Body of pancreas (tissue), 4 donors: ENCODE data around the gene PTPRN2. TPM values are rescaled to one million over a fixed set of nuclear protein-coding genes. Genes with fewer than 3 reads are reported as not detected.
A peak's percentile ranks its signal among the peaks of the same experiment; 100 is the strongest.

Experiments used
- ATAC-seq: fragments of 150-250 bp; one replicate; pipeline ENCODE4 v1.9.1; 2016
- DNase-seq, 4 donors: peaks; one replicate each; pipeline ENCODE4 v3.0.0-alpha.2; 2019
- H3K27ac ChIP-seq, 4 donors: fragments of 200-600 bp; sonication (generic); 1 replicate in 3 of 4; 2 replicates in 1 of 4; pipeline versions ENCODE4 v1.5.1 to v1.6.1; 2016 to 2019; ENCODE audit warnings: mild to moderate bottlenecking in 1 of 4, mixed read lengths in 1 of 4, moderate library complexity in 1 of 4
- H3K27me3 ChIP-seq, 2 donors: fragments of 200-600 bp; sonication (generic); one replicate each; pipeline ENCODE4 v1.6.0; 2016; ENCODE audit warnings: mild to moderate bottlenecking in 1 of 2
- H3K36me3 ChIP-seq, 2 donors: fragments of 200-600 bp; sonication (generic); replicated peaks in 1 of 2; 2 replicates each; pipeline ENCODE4 v1.5.1; 2016; ENCODE audit warnings: low read depth in 2 of 2; ENCODE audit not compliant: insufficient read depth in 1 of 2
- H3K4me1 ChIP-seq: fragments of 200-600 bp; sonication (generic); one replicate; pipeline ENCODE4 v1.6.0; 2016
- H3K4me3 ChIP-seq, 2 donors: fragments of 200-600 bp; sonication (generic); 1 replicate in 1 of 2; 2 replicates in 1 of 2; pipeline ENCODE4 v1.5.1; 2016 to 2019
- H3K9me3 ChIP-seq, 3 donors: fragments of 200-600 bp; sonication (generic); 1 replicate in 2 of 3; 2 replicates in 1 of 3; pipeline ENCODE4 v1.5.1; 2016
- CTCF ChIP-seq, 7 experiments: fragments of 450-650 bp in 4 of 7; fragments of 200-600 bp in 3 of 7; sonication (generic) in 3 of 7; IDR thresholded peaks; one replicate each; pipeline ENCODE4 v1.5.1; 2016 to 2019; ENCODE audit warnings: antibody characterized with exemption in 7 of 7
- POLR2A ChIP-seq, 3 donors: fragments of 450-650 bp; IDR thresholded peaks; one replicate each; pipeline ENCODE4 v1.6.1; 2016; ENCODE audit warnings: antibody characterized with exemption in 3 of 3, mild to moderate bottlenecking in 2 of 3
- WGBS, 2 donors: methylation state at CpG; one replicate each; pipeline ENCODE4 v1.1.5; 2017; 5-methylcytosine and 5-hydroxymethylcytosine counted together
- intact Hi-C: fragments of 100-400 bp; cut with DNase I; formaldehyde crosslinking; loops from one replicate; pipeline ENCODE4 v1.15.1; 2023
- total RNA-seq, 2 donors: library from RNA; depleted of rRNA; stranded (reverse); fragments of >200 nt; gene quantifications; one replicate each; pipeline ENCODE4 v1.1.0, GENCODE V29; 2016

The PTPRN2 gene
- total RNA-seq, 2 donors from 2014 or later, result 31.6 to 76.1 TPM

GRCh38 chr7:158395349-158395748 lies 192.3 kb downstream of the PTPRN2 start:
- Histone ChIP-seq H3K27ac (no peak overlapping the region), H3K9me3 (peaks cover 0 to 4% (median 0%) of the 10 kb centered on the region in 3 donors), H3K36me3 (no peaks in the 10 kb centered on the region), H3K27me3 (no peaks in the 10 kb centered on the region), H3K4me3 (no peak overlapping the region), H3K4me1 (peaks cover 7% of the 10 kb centered on the region)
- WGBS, 2 donors, result 91 to 100% methylated on average over 1 to 7 of the region's 46 CpGs
- ATAC-seq, result no peak
- intact Hi-C loops, result no loop called here
- no peak for DNase-seq
- no peak for TF ChIP-seq CTCF (IDR thresholded peaks at IDR 0.05)
- TF ChIP-seq POLR2A (IDR thresholded peaks at IDR 0.05), result no peak

- ATAC-seq, result no peak
- Histone ChIP-seq H3K27me3 (no peaks in the 10 kb centered on the region), H3K4me1 (peaks cover 7% of the 10 kb centered on the region), H3K4me3 (no peak overlapping the region), H3K9me3 (peaks cover 0 to 4% (median 0%) of the 10 kb centered on the region in 3 donors), H3K36me3 (no peaks in the 10 kb centered on the region), H3K27ac (no peak overlapping the region)
- peak; percentile 41 to 61 (median 53) for DNase-seq
- 23 to 32% methylated on average over 7 to 13 of the region's 25 CpGs for WGBS, 2 donors
- intact Hi-C loops, result no loop called here
- TF ChIP-seq CTCF (IDR thresholded peaks at IDR 0.05) (peak; percentile 46 to 79 (median 62)), POLR2A (IDR thresholded peaks at IDR 0.05) (no peak)
Observed at GRCh38 chr7:158394936-158395335, 192.7 kb downstream of the PTPRN2 start.

GRCh38 chr7:158393926-158394625 lies 193.5 kb downstream of the PTPRN2 start:
- TF ChIP-seq CTCF (IDR thresholded peaks at IDR 0.05) (no peak), POLR2A (IDR thresholded peaks at IDR 0.05) (no peak)
- no peak overlapping the region for H3K4me3 ChIP-seq
- intact Hi-C loops, result no loop called here
- H3K4me1 ChIP-seq, result peaks cover 7% of the 10 kb centered on the region
- H3K9me3 ChIP-seq, result peaks cover 0 to 3% (median 0%) of the 10 kb centered on the region in 3 donors
- H3K27ac ChIP-seq, result no peak overlapping the region
- DNase-seq (no peak), ATAC-seq (no peak)
- H3K27me3 ChIP-seq, result no peaks in the 10 kb centered on the region
- 61 to 73% methylated on average over 13 to 16 of the region's 16 CpGs for WGBS, 2 donors
- H3K36me3 ChIP-seq, result no peaks in the 10 kb centered on the region

- intact Hi-C loops, result no loop called here
- ATAC-seq (no peak), DNase-seq (peak in 1 of 4 donors; percentile 15)
- TF ChIP-seq CTCF (IDR thresholded peaks at IDR 0.05), result no peak
- no peak for TF ChIP-seq POLR2A (IDR thresholded peaks at IDR 0.05)
- H3K9me3 ChIP-seq, result no peaks in the 10 kb centered on the region
- H3K4me1 ChIP-seq, result peaks cover 16% of the 10 kb centered on the region
- no peak overlapping the region for H3K27ac ChIP-seq
- 87 to 100% methylated on average over 1 to 11 of the region's 11 CpGs for WGBS, 2 donors
- no peak overlapping the region for H3K4me3 ChIP-seq
- H3K27me3 ChIP-seq, result no peaks in the 10 kb centered on the region
- H3K36me3 ChIP-seq, result no peaks in the 10 kb centered on the region
Observed at GRCh38 chr7:158392251-158392650, 195.4 kb downstream of the PTPRN2 start.

GRCh38 chr7:158391541-158391940 lies 196.1 kb downstream of the PTPRN2 start:
- Histone ChIP-seq H3K27me3 (no peaks in the 10 kb centered on the region), H3K9me3 (no peaks in the 10 kb centered on the region), H3K27ac (no peak overlapping the region), H3K4me3 (no peak overlapping the region), H3K4me1 (peaks cover 11% of the 10 kb centered on the region), H3K36me3 (no peaks in the 10 kb centered on the region)
- no peak for TF ChIP-seq CTCF (IDR thresholded peaks at IDR 0.05)
- no peak for TF ChIP-seq POLR2A (IDR thresholded peaks at IDR 0.05)
- 93% methylated on average over 2 to 4 of the region's 4 CpGs for WGBS, 2 donors
- intact Hi-C loops, result no loop called here
- DNase-seq (peak in 1 of 4 donors; percentile 9), ATAC-seq (no peak)
